Muscle layer of colon (tissue), 2 donors: ENCODE results near the gene FOXP2.
"Not testable (repeated sequence)": the region's sequence is repeated elsewhere in the genome, so short reads cannot be mapped to it uniquely, and the experiment has no call there.

ENCODE experiments used
- H3K27ac ChIP-seq: one replicate; pipeline ENCODE4 v1.7.0; 2013; ENCODE audit warnings: low read depth, mild to moderate bottlenecking, low read length, moderate library complexity
- H3K27me3 ChIP-seq, 2 donors: one replicate each; pipeline ENCODE4 v1.7.0; 2013; ENCODE audit warnings: low read length in 2 of 2, mild to moderate bottlenecking in 2 of 2; ENCODE audit not compliant: insufficient read depth in 2 of 2, control insufficient read depth in 1 of 2
- H3K36me3 ChIP-seq: one replicate; pipeline ENCODE4 v1.7.0; 2013; ENCODE audit warnings: mild to moderate bottlenecking, low read length; ENCODE audit not compliant: insufficient read depth
- H3K4me1 ChIP-seq: one replicate; pipeline ENCODE4 v1.7.0; 2013; ENCODE audit warnings: mild to moderate bottlenecking, low read length; ENCODE audit not compliant: insufficient read depth
- H3K4me3 ChIP-seq, 2 donors: one replicate each; pipeline ENCODE4 v1.7.0; 2013; ENCODE audit warnings: low read length in 2 of 2, low read depth in 1 of 2, mild to moderate bottlenecking in 1 of 2, moderate library complexity in 1 of 2
- H3K9ac ChIP-seq: one replicate; pipeline ENCODE4 v1.7.0; 2013; ENCODE audit warnings: low read length
- H3K9me3 ChIP-seq: one replicate; pipeline ENCODE4 v1.7.0; 2013; ENCODE audit warnings: mild to moderate bottlenecking, low read length
- donor health status: abdominal sarcoma.
- donor health status: Adenocarcinoma of cecum.

FOXP2 gene

GRCh38 chr7:114426382-114426781 lies 11.8 kb downstream of the FOXP2 start:
- Histone ChIP-seq H3K36me3 (no peaks in the 10 kb centered on the region), H3K9me3 (no peaks in the 10 kb centered on the region), H3K4me3 (no peak overlapping the region), H3K4me1 (peaks cover 48% of the 10 kb centered on the region), H3K27ac (no peak overlapping the region), H3K27me3 (no peaks in the 10 kb centered on the region), H3K9ac (no peak overlapping the region)

DNA sequence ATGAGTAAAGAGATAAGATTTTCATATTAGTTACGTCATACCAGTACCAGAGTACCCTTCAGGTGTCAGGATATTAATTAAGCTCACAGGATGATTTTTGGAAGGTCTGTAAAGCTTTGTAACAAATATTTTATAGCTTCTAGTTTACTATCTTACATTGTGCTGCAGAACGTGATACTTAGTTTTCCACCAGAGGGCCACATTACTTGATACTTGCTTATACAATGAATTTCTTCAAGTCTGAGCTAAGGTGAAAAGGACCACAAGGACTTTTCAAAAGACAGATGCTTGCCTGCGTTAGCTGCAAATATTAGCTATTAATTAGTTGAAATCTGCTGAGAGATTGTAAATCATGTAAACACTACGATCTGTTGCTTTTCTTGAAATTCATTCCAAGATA lies 12.2 kb downstream of the FOXP2 start:
- Histone ChIP-seq H3K9ac (no peak overlapping the region), H3K27ac (no peak overlapping the region), H3K36me3 (no peaks in the 10 kb centered on the region), H3K27me3 (no peaks in the 10 kb centered on the region), H3K4me3 (no peak overlapping the region), H3K9me3 (no peaks in the 10 kb centered on the region), H3K4me1 (peaks cover 51% of the 10 kb centered on the region)

- Histone ChIP-seq H3K4me1 (peaks cover 43% of the 10 kb centered on the region), H3K27me3 (no peaks in the 10 kb centered on the region), H3K27ac (no peak overlapping the region)
Measured at GRCh38 chr7:114428211-114428610, 13.6 kb downstream of the FOXP2 start.

DNA sequence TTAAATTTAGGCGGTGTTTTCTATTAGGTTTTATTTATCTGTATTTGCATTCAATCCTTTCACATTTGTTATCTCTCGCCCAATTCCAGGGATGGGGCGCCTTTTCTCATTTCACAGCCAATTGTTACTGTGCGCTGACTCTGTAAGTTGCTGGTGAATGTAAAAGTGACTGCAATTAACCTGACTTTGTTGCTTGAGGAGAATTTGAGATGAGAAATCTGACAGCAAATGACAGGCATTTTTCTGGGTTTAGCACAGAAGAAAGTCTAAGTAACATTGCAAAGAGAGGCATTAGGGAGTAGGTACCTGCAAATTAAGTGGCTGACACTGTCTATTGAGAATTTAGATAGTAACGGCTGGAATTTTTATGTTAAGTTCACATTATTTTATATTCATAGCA lies 16.6 kb downstream of the FOXP2 start:
- H3K27ac ChIP-seq, result no peak overlapping the region
- H3K4me3 ChIP-seq, result no peak overlapping the region
- H3K9me3 ChIP-seq, result no peaks in the 10 kb centered on the region
- H3K36me3 ChIP-seq, result peaks cover 3% of the 10 kb centered on the region
- H3K4me1 ChIP-seq, result peaks cover 24% of the 10 kb centered on the region
- no peaks in the 10 kb centered on the region for H3K27me3 ChIP-seq
- no peak overlapping the region for H3K9ac ChIP-seq

More at GRCh38 chr7:114428211-114428610, 13.6 kb downstream of the FOXP2 start:
- Histone ChIP-seq H3K9me3 (no peaks in the 10 kb centered on the region), H3K4me3 (no peak overlapping the region), H3K9ac (no peak overlapping the region), H3K36me3 (no peaks in the 10 kb centered on the region)

- Histone ChIP-seq H3K9ac (no peak overlapping the region), H3K4me1 (peaks cover 22% of the 10 kb centered on the region), H3K36me3 (peaks cover 3% of the 10 kb centered on the region)
Measured at GRCh38 chr7:114432061-114432460, 17.4 kb downstream of the FOXP2 start.

DNA sequence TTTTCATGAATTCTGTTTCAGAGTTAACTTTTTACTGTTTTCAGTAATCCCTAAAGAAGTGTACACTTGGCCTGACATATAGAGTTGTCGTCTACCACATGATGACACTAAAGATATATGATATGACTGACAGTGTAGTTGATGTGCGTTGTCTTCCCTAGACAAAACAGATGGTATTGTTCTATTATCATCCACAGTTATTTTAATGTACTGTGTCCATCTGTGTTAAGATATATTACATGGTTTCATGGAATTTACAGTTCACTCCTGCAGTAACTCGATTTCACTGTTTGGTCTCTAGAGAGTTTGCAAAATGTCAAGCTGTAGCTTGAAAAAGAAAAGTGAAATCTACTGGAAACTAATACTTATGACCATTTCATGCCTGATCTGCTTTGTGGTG lies 18.1 kb downstream of the FOXP2 start:
- Histone ChIP-seq H3K27ac (no peak overlapping the region), H3K9ac (no peak overlapping the region), H3K27me3 (no peaks in the 10 kb centered on the region), H3K36me3 (peaks cover 3% of the 10 kb centered on the region), H3K9me3 (no peaks in the 10 kb centered on the region), H3K4me1 (peaks cover 22% of the 10 kb centered on the region), H3K4me3 (no peak overlapping the region)

More at GRCh38 chr7:114432061-114432460, 17.4 kb downstream of the FOXP2 start:
- no peak overlapping the region for H3K27ac ChIP-seq
- no peaks in the 10 kb centered on the region for H3K27me3 ChIP-seq
- H3K4me3 ChIP-seq, result no peak overlapping the region
- no peaks in the 10 kb centered on the region for H3K9me3 ChIP-seq

DNA sequence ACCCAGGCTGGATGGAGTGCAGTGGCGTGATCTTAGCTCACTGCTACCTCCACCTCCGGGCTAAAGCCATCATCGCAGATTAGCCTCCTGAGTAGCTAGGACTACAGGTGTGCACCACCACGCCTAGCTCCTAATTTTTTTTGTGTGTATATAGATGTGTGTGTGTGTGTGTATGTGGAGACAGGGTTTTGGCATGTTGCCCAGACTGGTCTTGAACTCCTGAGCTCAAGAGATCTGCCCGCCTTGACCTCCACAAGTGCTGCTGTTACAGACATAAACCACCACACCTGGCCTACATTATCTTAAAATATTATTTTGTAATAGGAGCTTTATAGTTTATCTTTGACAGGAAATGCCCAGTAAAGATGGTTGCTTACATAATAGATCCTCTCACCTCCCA lies 25.0 kb downstream of the FOXP2 start:
- Histone ChIP-seq H3K27ac (no peak overlapping the region), H3K4me1 (no peaks in the 10 kb centered on the region), H3K36me3 (peaks cover 3% of the 10 kb centered on the region), H3K9me3 (no peaks in the 10 kb centered on the region), H3K4me3 (no peak overlapping the region), H3K9ac (no peak overlapping the region), H3K27me3 (no peaks in the 10 kb centered on the region)

DNA sequence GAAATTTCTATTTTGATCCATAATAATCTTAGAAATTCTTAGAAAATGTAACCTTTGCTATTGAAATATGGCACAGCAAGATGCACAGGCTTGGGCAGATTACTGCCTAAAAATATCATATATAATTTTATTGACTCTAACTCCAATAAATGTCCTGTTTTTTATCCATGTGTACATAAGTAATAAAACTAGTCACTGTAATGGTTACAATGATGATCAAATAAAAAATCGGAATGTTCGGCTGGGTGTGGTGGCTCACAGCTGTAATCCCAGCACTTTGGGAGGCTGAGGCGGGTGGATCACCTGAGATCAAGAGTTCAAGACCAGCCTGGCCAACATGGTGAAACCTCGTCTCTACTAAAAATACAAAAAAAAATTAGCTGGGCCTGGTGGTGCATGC lies 26.3 kb downstream of the FOXP2 start:
- H3K36me3 ChIP-seq, H3K9ac ChIP-seq, H3K4me1 ChIP-seq, H3K27me3 ChIP-seq, H3K27ac ChIP-seq, H3K9me3 ChIP-seq, H3K4me3 ChIP-seq: not testable (repeated sequence)

GRCh38 chr7:114444196-114444595 lies 29.6 kb downstream of the FOXP2 start:
- Histone ChIP-seq H3K9ac (no peak overlapping the region), H3K27ac (no peak overlapping the region), H3K4me1 (peaks cover 14% of the 10 kb centered on the region), H3K36me3 (no peaks in the 10 kb centered on the region), H3K4me3 (no peak overlapping the region), H3K9me3 (no peaks in the 10 kb centered on the region), H3K27me3 (no peaks in the 10 kb centered on the region)

GRCh38 chr7:114450431-114450830 lies 35.8 kb downstream of the FOXP2 start:
- Histone ChIP-seq H3K27ac (no peak overlapping the region), H3K36me3 (no peaks in the 10 kb centered on the region), H3K4me3 (no peak overlapping the region), H3K9me3 (no peaks in the 10 kb centered on the region), H3K4me1 (peaks cover 10% of the 10 kb centered on the region), H3K9ac (no peak overlapping the region), H3K27me3 (no peaks in the 10 kb centered on the region)

DNA sequence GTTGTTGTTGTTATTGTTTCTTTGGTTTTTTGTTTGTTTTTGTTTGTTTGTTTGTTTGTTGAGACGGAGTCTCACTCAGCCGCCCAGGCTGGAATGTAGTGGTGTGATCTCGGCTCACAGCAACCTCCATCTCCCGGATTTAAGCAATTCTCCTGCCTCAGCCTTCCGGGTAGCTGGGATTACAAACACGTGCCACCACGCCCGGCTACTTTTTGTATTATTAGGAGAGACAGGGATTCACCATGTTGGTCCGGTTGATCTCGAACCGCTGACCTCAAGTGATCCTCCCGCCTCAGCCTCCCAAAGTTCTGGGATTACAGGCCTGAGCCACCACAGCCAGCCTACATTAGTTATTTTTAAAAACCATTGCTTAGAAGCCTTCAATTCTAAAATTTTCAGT lies 45.0 kb downstream of the FOXP2 start:
- no peak overlapping the region for H3K27ac ChIP-seq
- no peaks in the 10 kb centered on the region for H3K4me1 ChIP-seq
- H3K9me3 ChIP-seq, result no peaks in the 10 kb centered on the region
- H3K27me3 ChIP-seq, result no peaks in the 10 kb centered on the region
- H3K4me3 ChIP-seq, result no peak overlapping the region
- H3K9ac ChIP-seq, result no peak overlapping the region
- H3K36me3 ChIP-seq, result no peaks in the 10 kb centered on the region

- Histone ChIP-seq H3K4me3 (no peak overlapping the region), H3K27ac (no peak overlapping the region), H3K27me3 (no peaks in the 10 kb centered on the region), H3K9ac (no peak overlapping the region), H3K4me1 (no peaks in the 10 kb centered on the region), H3K9me3 (no peaks in the 10 kb centered on the region), H3K36me3 (no peaks in the 10 kb centered on the region)
Measured at GRCh38 chr7:114460021-114460420, 45.4 kb downstream of the FOXP2 start.
